Liver (tissue), 9 donors: ENCODE results near the gene CHP2. TPM values are rescaled to one million over a fixed set of nuclear protein-coding genes. Genes with fewer than 3 reads are reported as not detected.
"Not testable (repeated sequence)": the region's sequence is repeated elsewhere in the genome, so short reads cannot be mapped to it uniquely, and the experiment has no call there.

Experiments used
- DNase-seq: peaks from one replicate; pipeline ENCODE4 v3.0.0-alpha.2; 2017; ENCODE audit warnings: low spot score
- H3K27ac ChIP-seq, 2 donors: one replicate each; pipeline ENCODE4 v1.7.0; 2013; ENCODE audit warnings: inconsistent platforms in 2 of 2, low read length in 2 of 2, control low read depth in 1 of 2, low read depth in 1 of 2, mild to moderate bottlenecking in 1 of 2
- H3K27me3 ChIP-seq, 4 donors: one replicate each; pipeline versions ENCODE4 v1.6.1 to v1.7.0; 2013; ENCODE audit warnings: low read length in 3 of 4, inconsistent platforms in 1 of 4, mild to moderate bottlenecking in 1 of 4, moderate library complexity in 1 of 4; ENCODE audit not compliant: control insufficient read depth in 4 of 4, insufficient read depth in 4 of 4
- H3K36me3 ChIP-seq, 4 donors: one replicate each; pipeline versions ENCODE4 v1.6.1 to v1.7.0; 2013; ENCODE audit warnings: low read length in 3 of 4, mild to moderate bottlenecking in 3 of 4, low read depth in 1 of 4, moderate library complexity in 1 of 4; ENCODE audit not compliant: control insufficient read depth in 4 of 4, insufficient read depth in 3 of 4
- H3K4me1 ChIP-seq, 4 donors: one replicate each; pipeline versions ENCODE4 v1.6.1 to v1.7.0; 2013; ENCODE audit warnings: low read length in 3 of 4, mild to moderate bottlenecking in 3 of 4, moderate library complexity in 1 of 4; ENCODE audit not compliant: control insufficient read depth in 4 of 4, insufficient read depth in 4 of 4
- H3K4me3 ChIP-seq, 3 donors: one replicate each; pipeline versions ENCODE4 v1.6.1 to v1.7.0; 2013; ENCODE audit warnings: low read length in 3 of 3, control low read depth in 1 of 3, low read depth in 1 of 3, mild to moderate bottlenecking in 1 of 3
- H3K9ac ChIP-seq, 2 donors: one replicate each; pipeline ENCODE4 v1.7.0; 2013; ENCODE audit warnings: low read length in 2 of 2, mild to moderate bottlenecking in 2 of 2, moderate library complexity in 2 of 2, control low read depth in 1 of 2, low read depth in 1 of 2
- H3K9me3 ChIP-seq, 4 donors: one replicate each; pipeline versions ENCODE4 v1.6.1 to v1.7.0; 2013; ENCODE audit warnings: low read length in 3 of 4; ENCODE audit not compliant: control insufficient read depth in 4 of 4
- ATF3 ChIP-seq: IDR thresholded peaks from 2 replicates; pipeline ENCODE4 v1.6.1; 2016; ENCODE audit warnings: antibody characterized with exemption
- EGR1 ChIP-seq, 2 donors: IDR thresholded peaks; 2 replicates each; pipeline ENCODE4 v1.6.1; 2016 to 2018; ENCODE audit warnings: antibody characterized with exemption in 2 of 2, low read depth in 2 of 2
- FOXA1 ChIP-seq: IDR thresholded peaks from 2 replicates; pipeline ENCODE4 v1.6.1; 2016; ENCODE audit warnings: antibody characterized with exemption
- FOXA2 ChIP-seq: IDR thresholded peaks from 2 replicates; pipeline ENCODE4 v1.6.1; 2016; ENCODE audit warnings: antibody characterized with exemption
- HNF4A ChIP-seq, 2 donors: conservative IDR thresholded peaks; 2 replicates each; pipeline ENCODE4 v1.6.1; 2016; ENCODE audit warnings: antibody characterized with exemption in 2 of 2, mild to moderate bottlenecking in 2 of 2
- HNF4G ChIP-seq: IDR thresholded peaks from 2 replicates; pipeline ENCODE4 v1.6.1; 2016; ENCODE audit warnings: antibody characterized with exemption
- NR2F2 ChIP-seq: IDR thresholded peaks from 2 replicates; pipeline ENCODE4 v1.6.1; 2016; ENCODE audit warnings: antibody characterized with exemption
- RAD21 ChIP-seq, 2 donors: IDR thresholded peaks; 2 replicates each; pipeline ENCODE4 v1.6.1; 2016; ENCODE audit warnings: antibody characterized with exemption in 2 of 2, mild to moderate bottlenecking in 2 of 2
- REST ChIP-seq: IDR thresholded peaks from 2 replicates; pipeline ENCODE4 v1.6.1; 2016; ENCODE audit warnings: antibody characterized with exemption, mild to moderate bottlenecking
- SP1 ChIP-seq: IDR thresholded peaks from 2 replicates; pipeline ENCODE4 v1.6.1; 2018; ENCODE audit warnings: antibody characterized with exemption, mild to moderate bottlenecking
- TAF1 ChIP-seq: conservative IDR thresholded peaks from 2 replicates; pipeline ENCODE4 v1.6.1; 2016; ENCODE audit warnings: antibody characterized with exemption, mild to moderate bottlenecking
- YY1 ChIP-seq: IDR thresholded peaks from 2 replicates; pipeline ENCODE4 v1.6.1; 2016; ENCODE audit warnings: antibody characterized with exemption, mild to moderate bottlenecking
- WGBS: extraction: QIAGEN DNeasy Blood & Tissue Kit; methylation state at CpG from one replicate; pipeline ENCODE4 v1.1.7; 2013; 5-methylcytosine and 5-hydroxymethylcytosine counted together
- polyA plus RNA-seq, 2 donors: library from polyadenylated mRNA; stranded (reverse) in 1 of 2; unstranded in 1 of 2; fragments of 200-250 nt in 1 of 2; fragments of >200 nt in 1 of 2; fragmentation: Nextera tagmentation in 1 of 2; extraction: Ambion mirVana in 1 of 2; gene quantifications; one replicate each; pipeline versions ENCODE4 v1.2.1 to v1.2.3, GENCODE V29; 2013 to 2015
- total RNA-seq, 2 donors: library from RNA; depleted of rRNA; stranded (reverse); fragments of >200 nt; gene quantifications; one replicate each; pipeline ENCODE4 v1.2.3, GENCODE V29; 2014
- TF ChIP-seq, protein P1 (sequence below): IDR thresholded peaks from 2 replicates; pipeline ENCODE4 v1.6.1; 2016; ENCODE audit warnings: antibody characterized with exemption
- TF ChIP-seq, protein P2 (sequence below): fragments of 150-350 bp; IDR thresholded peaks from 2 replicates; pipeline ENCODE4 v1.5.1; 2017; ENCODE audit warnings: improper control_type of control experiment, low read depth, low read length; ENCODE audit not compliant: missing input control
- TF ChIP-seq, protein P3 (sequence below): IDR thresholded peaks from 2 replicates; pipeline ENCODE4 v1.6.1; 2016; ENCODE audit warnings: antibody characterized with exemption
- donor health status: healthy.
- donor health status: healthy.
- donor health status: healthy.
- donor health status: healthy.
- donor health status: healthy.

Gene CHP2
- total and polyA plus RNA-seq, 4 donors, result not detected

DNA sequence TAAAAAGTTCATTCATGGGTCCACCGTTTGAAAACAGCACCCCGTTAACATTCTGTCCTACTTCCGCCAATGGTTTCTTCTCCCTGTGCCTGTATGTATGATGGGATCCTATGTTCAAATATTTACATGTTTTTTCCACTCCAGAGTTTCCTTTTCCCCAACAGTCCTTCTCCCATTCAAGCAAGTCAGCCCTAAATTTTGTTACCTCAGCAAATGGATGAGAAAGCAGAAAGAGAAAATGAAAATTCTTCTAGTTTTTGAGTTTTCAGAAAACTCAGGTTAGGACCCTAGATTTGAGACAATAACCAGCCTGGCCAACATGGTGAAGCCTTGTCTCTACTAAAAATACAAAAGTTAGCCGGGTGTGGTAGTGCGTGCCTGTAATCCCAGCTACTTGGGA lies 38.3 kb upstream of the CHP2 start:
- Histone ChIP-seq H3K36me3 (no peaks in the 10 kb centered on the region), H3K27ac (no peak overlapping the region), H3K9ac (no peak overlapping the region), H3K4me3 (no peak overlapping the region), H3K9me3 (no peaks in the 10 kb centered on the region), H3K27me3 (peaks cover 0 to 4% (median 3%) of the 10 kb centered on the region in 4 donors), H3K4me1 (no peaks in the 10 kb centered on the region)
- TF ChIP-seq NR2F2 (no peak), YY1 (no peak), TAF1 (no peak), HNF4A (conservative IDR thresholded peaks at IDR 0.05) (no peak)
- WGBS, result 77% methylated on average over 5 of the region's 5 CpGs
- DNase-seq, result no peak

- not testable (repeated sequence) for H3K4me1 ChIP-seq, H3K27ac ChIP-seq, H3K9me3 ChIP-seq, H3K36me3 ChIP-seq, H3K9ac ChIP-seq, H3K4me3 ChIP-seq, H3K27me3 ChIP-seq, DNase-seq
- WGBS, result 74% methylated on average over 9 of the region's 9 CpGs
These were observed 32.1 kb upstream of the CHP2 start for GRCh38 chr16:23722613-23723240.

- Histone ChIP-seq H3K9me3 (peaks cover 0 to 3% (median 0%) of the 10 kb centered on the region in 4 donors), H3K27ac (no peak overlapping the region), H3K4me1 (no peaks in the 10 kb centered on the region), H3K9ac (no peak overlapping the region), H3K4me3 (no peak overlapping the region), H3K36me3 (no peaks in the 10 kb centered on the region), H3K27me3 (peaks cover 0 to 4% (median 0%) of the 10 kb centered on the region in 4 donors)
- DNase-seq, result no peak
- no peak for TF ChIP-seq NR2F2
- TF ChIP-seq FOXA1, result no peak
- no peak for TF ChIP-seq EGR1 (IDR thresholded peaks at IDR 0.05; ENCODE audit: low read depth in 2 of 2)
- no peak for TF ChIP-seq SP1
- no peak for TF ChIP-seq ATF3
- TF ChIP-seq RAD21 (IDR thresholded peaks at IDR 0.05), result no peak
- TF ChIP-seq, protein P1, sequence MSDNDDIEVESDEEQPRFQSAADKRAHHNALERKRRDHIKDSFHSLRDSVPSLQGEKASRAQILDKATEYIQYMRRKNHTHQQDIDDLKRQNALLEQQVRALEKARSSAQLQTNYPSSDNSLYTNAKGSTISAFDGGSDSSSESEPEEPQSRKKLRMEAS, result no peak
- TF ChIP-seq REST, result no peak
- no peak for TF ChIP-seq TAF1
- TF ChIP-seq HNF4G, result no peak
- TF ChIP-seq FOXA2, result no peak
- TF ChIP-seq, protein P2, sequence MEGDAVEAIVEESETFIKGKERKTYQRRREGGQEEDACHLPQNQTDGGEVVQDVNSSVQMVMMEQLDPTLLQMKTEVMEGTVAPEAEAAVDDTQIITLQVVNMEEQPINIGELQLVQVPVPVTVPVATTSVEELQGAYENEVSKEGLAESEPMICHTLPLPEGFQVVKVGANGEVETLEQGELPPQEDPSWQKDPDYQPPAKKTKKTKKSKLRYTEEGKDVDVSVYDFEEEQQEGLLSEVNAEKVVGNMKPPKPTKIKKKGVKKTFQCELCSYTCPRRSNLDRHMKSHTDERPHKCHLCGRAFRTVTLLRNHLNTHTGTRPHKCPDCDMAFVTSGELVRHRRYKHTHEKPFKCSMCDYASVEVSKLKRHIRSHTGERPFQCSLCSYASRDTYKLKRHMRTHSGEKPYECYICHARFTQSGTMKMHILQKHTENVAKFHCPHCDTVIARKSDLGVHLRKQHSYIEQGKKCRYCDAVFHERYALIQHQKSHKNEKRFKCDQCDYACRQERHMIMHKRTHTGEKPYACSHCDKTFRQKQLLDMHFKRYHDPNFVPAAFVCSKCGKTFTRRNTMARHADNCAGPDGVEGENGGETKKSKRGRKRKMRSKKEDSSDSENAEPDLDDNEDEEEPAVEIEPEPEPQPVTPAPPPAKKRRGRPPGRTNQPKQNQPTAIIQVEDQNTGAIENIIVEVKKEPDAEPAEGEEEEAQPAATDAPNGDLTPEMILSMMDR, result no peak
- TF ChIP-seq, protein P3, sequence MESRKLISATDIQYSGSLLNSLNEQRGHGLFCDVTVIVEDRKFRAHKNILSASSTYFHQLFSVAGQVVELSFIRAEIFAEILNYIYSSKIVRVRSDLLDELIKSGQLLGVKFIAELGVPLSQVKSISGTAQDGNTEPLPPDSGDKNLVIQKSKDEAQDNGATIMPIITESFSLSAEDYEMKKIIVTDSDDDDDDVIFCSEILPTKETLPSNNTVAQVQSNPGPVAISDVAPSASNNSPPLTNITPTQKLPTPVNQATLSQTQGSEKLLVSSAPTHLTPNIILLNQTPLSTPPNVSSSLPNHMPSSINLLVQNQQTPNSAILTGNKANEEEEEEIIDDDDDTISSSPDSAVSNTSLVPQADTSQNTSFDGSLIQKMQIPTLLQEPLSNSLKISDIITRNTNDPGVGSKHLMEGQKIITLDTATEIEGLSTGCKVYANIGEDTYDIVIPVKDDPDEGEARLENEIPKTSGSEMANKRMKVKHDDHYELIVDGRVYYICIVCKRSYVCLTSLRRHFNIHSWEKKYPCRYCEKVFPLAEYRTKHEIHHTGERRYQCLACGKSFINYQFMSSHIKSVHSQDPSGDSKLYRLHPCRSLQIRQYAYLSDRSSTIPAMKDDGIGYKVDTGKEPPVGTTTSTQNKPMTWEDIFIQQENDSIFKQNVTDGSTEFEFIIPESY, result no peak
- 71% methylated on average over 8 of the region's 8 CpGs for WGBS
These were observed 30.6 kb upstream of the CHP2 start for GRCh38 chr16:23724096-23724784.
